Activated CD4-positive, alpha-beta T cell treated with anti-CD3 and anti-CD28 coated beads, Interleukin-2, amount 10 ng/mL, durations not matched to agents 7 days and 5 days (primary cell): Measurements from ENCODE around the gene SGTB. TPM values are rescaled to one million over a fixed set of nuclear protein-coding genes. Genes with fewer than 3 reads are reported as not detected.
"Not testable (repeated sequence)": the region's sequence is repeated elsewhere in the genome, so short reads cannot be mapped to it uniquely, and the experiment has no call there.

Experiments
- CTCF ChIA-PET: fragments of 350-600 bp; sonication (Branson Sonifier 250); formaldehyde crosslinking; loops from one replicate; lab custom pipeline; 2021; ENCODE audit warnings: antibody characterized with exemption; lab: Charles Lee
- POLR2A ChIA-PET: fragments of 350-600 bp; sonication (Branson Sonifier 250); formaldehyde crosslinking; loops from one replicate; lab custom pipeline; 2021; ENCODE audit warnings: antibody characterized with exemption; lab: Charles Lee
- DNase-seq: peaks from one replicate; pipeline ENCODE4 v3.0.0-alpha.2; 2020
- H3K27ac Mint-ChIP-seq: one replicate; pipeline ENCODE4 v1.8.0; 2021; ENCODE audit warnings: mild to moderate bottlenecking, moderate library complexity, mixed read lengths
- H3K27me3 Mint-ChIP-seq: one replicate; pipeline ENCODE4 v1.8.0; 2021; ENCODE audit warnings: mixed read lengths
- H3K36me3 Mint-ChIP-seq: one replicate; pipeline ENCODE4 v1.8.0; 2021; ENCODE audit warnings: low read depth, mixed read lengths
- H3K4me1 Mint-ChIP-seq: one replicate; pipeline ENCODE4 v1.8.0; 2021; ENCODE audit warnings: mixed read lengths
- H3K4me3 Mint-ChIP-seq: one replicate; pipeline ENCODE4 v1.8.0; 2021; ENCODE audit warnings: mild to moderate bottlenecking, moderate library complexity, mixed read lengths
- H3K9me3 Mint-ChIP-seq: one replicate; pipeline ENCODE4 v1.8.0; 2021; ENCODE audit warnings: mixed read lengths
- total RNA-seq, 2 experiments: library from RNA; stranded (reverse); gene quantifications; one replicate each; pipeline ENCODE4 v1.2.3, GENCODE V29; 2021

SGTB gene
- total RNA-seq, 2 experiments from 2014 or later, result 18.4 to 20.1 TPM

DNA sequence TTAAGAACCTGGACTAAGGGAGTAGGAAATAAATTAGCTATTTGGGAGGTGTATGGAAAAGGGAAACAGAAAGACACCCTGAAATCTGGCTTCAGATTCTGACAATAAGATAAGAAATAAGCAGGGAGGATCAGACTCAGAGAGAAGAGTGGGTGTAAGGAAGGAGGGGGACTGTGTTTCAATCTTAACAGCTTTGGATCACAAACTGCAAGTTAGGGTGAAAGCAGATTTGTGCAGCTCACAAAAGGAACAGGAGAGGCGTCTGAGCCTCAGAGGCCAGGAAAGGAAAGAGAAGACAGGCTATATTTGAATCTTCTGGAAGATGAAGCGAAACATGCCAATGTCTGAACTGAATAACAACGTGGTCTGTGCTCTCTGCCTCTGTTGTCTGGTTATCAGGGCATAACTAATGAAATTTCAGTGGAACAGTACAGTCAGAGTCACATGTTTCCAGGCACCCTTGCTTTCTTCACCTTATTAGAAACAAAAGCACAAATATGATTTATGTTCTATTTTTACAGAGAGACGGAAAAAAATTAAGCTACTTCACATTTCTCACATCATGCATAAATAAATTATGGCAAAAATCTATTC is 26.6 kb downstream of the SGTB start:
- Mint-ChIP-seq H3K9me3 (no peaks in the 10 kb centered on the region), H3K4me3 (no peak overlapping the region), H3K36me3 (peaks cover 36% of the 10 kb centered on the region), H3K27me3 (no peaks in the 10 kb centered on the region), H3K27ac (no peak overlapping the region), H3K4me1 (no peaks in the 10 kb centered on the region)
- ChIA-PET POLR2A (no interaction called here), CTCF (interaction anchor here (0.9 kb wide), 1 partner anchor 16 kb away, joined by 3 read pairs; no protein-coding TSS in a partner anchor)
- no peak for DNase-seq

DNA sequence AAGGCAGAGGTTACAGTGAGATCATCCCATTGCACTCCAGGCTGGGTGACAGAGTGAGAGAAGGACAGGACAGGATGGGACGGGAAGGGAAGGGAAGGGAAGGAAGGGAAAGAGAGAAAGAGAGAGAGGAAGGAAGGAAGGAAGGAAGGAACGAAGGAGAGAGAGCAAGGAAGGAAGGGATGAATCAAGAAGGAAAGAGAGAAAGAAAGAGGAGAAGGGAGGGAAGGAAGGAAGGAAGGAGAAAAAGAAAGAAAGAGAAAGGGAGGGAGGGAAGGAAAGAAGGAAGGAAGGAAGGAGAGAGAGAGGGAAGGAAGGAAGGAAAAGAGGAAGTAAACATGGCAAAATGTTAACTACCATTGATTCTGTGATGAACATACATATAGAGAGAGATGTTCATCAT is 28.8 kb downstream of the SGTB start:
- H3K4me1 Mint-ChIP-seq, result no peaks in the 10 kb centered on the region
- H3K27ac Mint-ChIP-seq, result no peak overlapping the region
- H3K36me3 Mint-ChIP-seq, result peaks cover 19% of the 10 kb centered on the region
- no peak overlapping the region for H3K4me3 Mint-ChIP-seq
- no peak for DNase-seq
- POLR2A ChIA-PET, result no interaction called here
- H3K27me3 Mint-ChIP-seq, result no peaks in the 10 kb centered on the region
- H3K9me3 Mint-ChIP-seq, result no peaks in the 10 kb centered on the region
- CTCF ChIA-PET, result interaction anchor here (1.4 kb wide), 1 partner anchor 23 kb away, joined by 3 read pairs; no protein-coding TSS in a partner anchor

DNA sequence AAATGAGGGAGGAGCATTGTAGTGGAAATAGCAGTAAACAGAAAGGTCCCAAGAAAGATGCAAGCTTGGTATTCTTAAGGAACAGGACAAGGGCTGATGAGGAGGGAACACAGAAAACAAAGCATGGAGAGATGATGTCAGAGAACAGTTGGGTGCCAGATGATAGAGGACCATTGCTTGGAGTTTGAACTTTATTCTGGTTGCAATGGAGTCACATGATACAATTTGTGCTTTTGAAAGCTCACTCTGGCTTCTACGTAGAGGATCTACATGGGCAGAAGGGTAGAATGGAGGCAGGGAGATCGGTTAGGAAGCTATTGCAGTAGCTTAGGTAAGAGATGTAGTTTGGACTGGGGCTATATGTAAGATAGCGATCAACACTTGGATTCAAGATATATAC is 39.8 kb downstream of the SGTB start:
- CTCF ChIA-PET, result no interaction called here
- no peak for DNase-seq
- Mint-ChIP-seq H3K4me3 (no peak overlapping the region), H3K36me3 (peaks cover 61% of the 10 kb centered on the region), H3K27ac (no peak overlapping the region), H3K4me1 (peaks cover under 1% of the 10 kb centered on the region), H3K9me3 (no peaks in the 10 kb centered on the region), H3K27me3 (no peaks in the 10 kb centered on the region)
- POLR2A ChIA-PET, result no interaction called here

DNA sequence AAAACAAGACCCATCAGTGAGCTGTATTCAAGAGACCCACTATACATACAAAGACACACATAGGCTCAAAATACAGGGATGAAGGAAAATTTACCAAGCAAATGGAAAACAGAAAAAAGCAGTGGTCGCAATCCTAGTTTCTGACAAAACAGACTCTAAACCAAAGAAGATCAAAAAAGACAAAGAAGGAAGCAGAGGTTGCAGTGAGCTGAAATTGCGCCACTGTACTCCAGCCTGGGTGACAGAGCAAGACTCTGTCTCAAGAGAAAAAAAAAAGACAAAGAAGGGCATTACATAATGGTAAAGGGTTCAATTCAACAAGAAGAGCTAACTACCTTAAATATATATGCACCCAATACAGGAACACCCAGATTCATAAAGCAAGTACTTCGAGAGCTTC is 45.9 kb downstream of the SGTB start:
- CTCF ChIA-PET, DNase-seq, H3K9me3 Mint-ChIP-seq, POLR2A ChIA-PET, H3K27me3 Mint-ChIP-seq, H3K4me3 Mint-ChIP-seq, H3K27ac Mint-ChIP-seq: not testable (repeated sequence)
- Mint-ChIP-seq H3K36me3 (peaks cover 70% of the 10 kb centered on the region), H3K4me1 (peaks cover 14% of the 10 kb centered on the region)

DNA sequence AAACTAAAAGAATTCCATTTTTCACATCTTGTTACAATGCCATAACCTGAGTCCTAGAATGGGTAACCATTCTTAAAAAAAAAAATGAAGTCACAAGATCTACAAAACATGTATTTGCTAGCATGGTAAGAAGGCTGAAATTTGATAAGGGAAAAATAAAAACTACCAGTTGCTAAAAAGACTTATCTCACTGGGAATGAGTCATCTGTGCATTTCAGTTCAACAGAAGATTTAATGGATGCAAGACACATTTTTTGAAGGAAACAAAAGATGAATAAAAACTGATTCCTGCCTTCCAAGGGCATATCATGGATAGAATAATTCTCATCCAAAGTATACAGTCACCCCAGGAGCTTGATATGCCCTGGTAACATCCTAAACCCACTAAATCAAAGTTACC is 47.2 kb downstream of the SGTB start:
- H3K36me3 Mint-ChIP-seq, result peaks cover 63% of the 10 kb centered on the region
- no peaks in the 10 kb centered on the region for H3K27me3 Mint-ChIP-seq
- CTCF ChIA-PET, result no interaction called here
- H3K4me1 Mint-ChIP-seq, result peaks cover 14% of the 10 kb centered on the region
- H3K9me3 Mint-ChIP-seq, result no peaks in the 10 kb centered on the region
- POLR2A ChIA-PET, result no interaction called here
- no peak overlapping the region for H3K27ac Mint-ChIP-seq
- H3K4me3 Mint-ChIP-seq, result no peak overlapping the region
- DNase-seq, result no peak

DNA sequence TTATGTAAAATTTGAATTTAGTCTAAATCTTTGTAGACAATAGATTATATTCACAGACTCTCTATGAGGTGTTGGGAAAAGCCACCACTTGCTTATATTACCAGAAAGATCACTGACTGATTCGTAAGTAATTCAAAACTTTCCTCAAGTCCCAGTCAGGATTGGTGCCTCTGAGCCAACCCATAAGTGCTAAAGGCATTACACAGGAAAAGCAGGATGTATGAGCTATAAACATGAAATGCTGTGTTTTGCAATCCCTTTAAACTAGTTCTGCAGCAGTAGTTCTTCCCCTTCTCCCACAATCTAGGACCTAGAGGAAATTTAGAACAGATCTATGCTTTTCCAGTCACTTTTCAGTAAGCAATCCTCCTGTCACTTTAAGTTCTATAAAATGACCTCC is 49.1 kb downstream of the SGTB start:
- ChIA-PET POLR2A (no interaction called here), CTCF (no interaction called here)
- Mint-ChIP-seq H3K9me3 (no peaks in the 10 kb centered on the region), H3K36me3 (peaks cover 46% of the 10 kb centered on the region), H3K4me1 (peaks cover 14% of the 10 kb centered on the region), H3K27ac (no peak overlapping the region), H3K27me3 (no peaks in the 10 kb centered on the region), H3K4me3 (no peak overlapping the region)
- no peak for DNase-seq

DNA sequence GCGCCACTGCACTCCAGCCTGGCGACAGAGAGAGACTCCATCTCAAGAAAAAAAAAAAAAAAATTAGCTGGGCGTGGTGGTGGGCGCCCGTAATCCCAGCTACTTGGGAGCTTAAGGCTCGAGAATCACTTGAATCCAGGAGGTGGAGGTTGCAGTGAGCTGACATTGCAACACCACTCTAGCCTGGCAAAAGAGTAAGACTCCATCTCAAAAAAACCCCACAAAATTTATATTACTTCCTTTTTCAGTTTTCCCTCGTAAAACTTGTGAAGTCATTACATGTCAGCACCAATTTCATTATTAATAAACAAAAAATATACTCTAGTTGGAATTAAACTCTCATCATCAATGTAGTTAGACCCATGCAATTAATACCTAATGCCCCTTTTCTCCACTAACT is 53.2 kb downstream of the SGTB start:
- H3K4me1 Mint-ChIP-seq, result peaks cover 3% of the 10 kb centered on the region
- no peak overlapping the region for H3K27ac Mint-ChIP-seq
- H3K36me3 Mint-ChIP-seq, result peaks cover 26% of the 10 kb centered on the region
- ChIA-PET CTCF (no interaction called here), POLR2A (no interaction called here)
- no peaks in the 10 kb centered on the region for H3K27me3 Mint-ChIP-seq
- no peak for DNase-seq
- no peak overlapping the region for H3K4me3 Mint-ChIP-seq
- no peaks in the 10 kb centered on the region for H3K9me3 Mint-ChIP-seq

DNA sequence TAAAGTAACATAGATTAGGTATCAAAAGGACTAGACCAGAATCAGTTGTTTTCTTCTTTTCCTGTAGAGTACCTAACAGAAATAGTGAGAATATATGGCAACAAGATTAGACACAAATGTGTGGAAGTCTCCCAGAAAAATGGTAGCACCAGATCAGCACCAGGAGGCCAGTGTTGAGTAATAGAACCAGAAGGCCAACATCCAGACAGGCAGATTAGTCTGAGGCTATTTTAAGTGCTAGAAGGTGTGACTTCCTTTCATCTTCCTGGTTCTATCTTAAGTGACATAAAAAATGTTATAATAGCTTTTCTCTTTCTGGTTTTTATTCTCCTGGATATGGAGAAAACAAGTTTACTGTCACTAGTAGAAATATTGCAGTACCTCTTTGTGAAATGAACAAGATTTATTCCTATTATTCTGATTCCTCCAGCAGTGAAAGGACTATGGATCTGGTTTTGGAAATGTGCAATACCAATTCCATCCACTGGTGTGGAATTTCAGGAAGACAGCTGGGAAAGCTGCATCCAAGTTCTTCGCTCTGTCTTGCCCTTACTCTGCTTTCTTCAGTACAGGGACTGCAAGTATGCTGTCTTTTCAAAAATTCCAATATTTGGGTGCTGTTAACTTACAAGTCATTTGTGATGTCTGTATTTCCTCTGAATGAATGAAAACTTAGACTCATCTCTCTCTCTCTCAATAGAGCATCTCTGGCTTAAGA is 57.9 kb downstream of the SGTB start:
- H3K27me3 Mint-ChIP-seq, result no peaks in the 10 kb centered on the region
- no peak for DNase-seq
- CTCF ChIA-PET, result interaction anchor here (1.0 kb wide), 1 partner anchor 12 kb away, joined by 3 read pairs; no protein-coding TSS in a partner anchor
- H3K9me3 Mint-ChIP-seq, result no peaks in the 10 kb centered on the region
- POLR2A ChIA-PET, result no interaction called here
- no peak overlapping the region for H3K4me3 Mint-ChIP-seq
- H3K4me1 Mint-ChIP-seq, result peaks cover 3% of the 10 kb centered on the region
- H3K36me3 Mint-ChIP-seq, result peaks cover 26% of the 10 kb centered on the region
- no peak overlapping the region for H3K27ac Mint-ChIP-seq

DNA sequence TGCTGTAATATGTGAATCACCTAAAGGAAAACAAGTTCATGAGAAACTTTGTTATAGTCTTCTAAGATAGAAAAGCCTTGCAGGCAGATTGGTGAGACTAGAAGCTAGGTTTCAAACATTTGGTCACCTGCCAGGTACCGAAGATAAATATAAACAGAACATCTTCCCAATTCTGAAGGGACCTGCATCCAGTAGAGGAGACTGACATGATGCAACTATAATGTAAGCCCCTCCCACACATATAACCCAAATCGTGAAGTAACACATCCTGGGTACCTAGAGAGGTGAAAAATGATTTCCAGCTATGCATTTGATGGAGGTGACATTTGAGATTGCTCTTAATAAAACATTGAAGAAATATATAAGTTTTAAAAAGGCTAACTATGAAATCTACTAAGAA is 67.2 kb downstream of the SGTB start:
- H3K27me3 Mint-ChIP-seq, result no peaks in the 10 kb centered on the region
- no peak overlapping the region for H3K4me3 Mint-ChIP-seq
- ChIA-PET CTCF (interaction anchor here (0.6 kb wide), 1 partner anchor 10 kb away, joined by 3 read pairs; no protein-coding TSS in a partner anchor), POLR2A (no interaction called here)
- no peak overlapping the region for H3K27ac Mint-ChIP-seq
- H3K36me3 Mint-ChIP-seq, result peaks cover 25% of the 10 kb centered on the region
- no peaks in the 10 kb centered on the region for H3K4me1 Mint-ChIP-seq
- no peaks in the 10 kb centered on the region for H3K9me3 Mint-ChIP-seq
- DNase-seq, result no peak

DNA sequence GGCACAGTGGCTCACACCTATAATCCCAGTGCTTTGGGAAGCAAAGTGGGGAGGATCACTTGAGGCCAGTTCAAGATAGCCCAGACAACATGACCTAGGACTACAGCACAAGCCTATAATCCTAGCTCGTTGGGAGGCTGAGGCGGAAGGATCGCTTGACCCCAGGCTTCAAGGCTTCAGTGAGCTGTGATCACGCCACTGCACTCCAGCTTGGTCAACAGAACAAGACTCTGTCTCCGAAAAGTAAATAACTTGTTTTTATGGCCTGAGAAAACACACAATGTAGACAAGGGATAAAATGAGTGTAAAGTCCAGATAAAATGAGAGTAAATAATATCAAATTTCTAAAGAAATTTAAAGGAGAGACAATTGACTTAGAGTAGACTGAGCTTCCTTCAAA is 70.8 kb downstream of the SGTB start:
- no peaks in the 10 kb centered on the region for H3K9me3 Mint-ChIP-seq
- H3K27me3 Mint-ChIP-seq, result no peaks in the 10 kb centered on the region
- H3K4me3 Mint-ChIP-seq, result no peak overlapping the region
- ChIA-PET POLR2A (no interaction called here), CTCF (interaction anchor here (0.9 to 1.7 kb wide), 3 partner anchors 8 to 15 kb away, joined by 3 to 4 read pairs (median 4); no protein-coding TSS in a partner anchor)
- peaks cover 29% of the 10 kb centered on the region for H3K36me3 Mint-ChIP-seq
- no peak for DNase-seq
- peaks cover 1% of the 10 kb centered on the region for H3K4me1 Mint-ChIP-seq
- no peak overlapping the region for H3K27ac Mint-ChIP-seq

DNA sequence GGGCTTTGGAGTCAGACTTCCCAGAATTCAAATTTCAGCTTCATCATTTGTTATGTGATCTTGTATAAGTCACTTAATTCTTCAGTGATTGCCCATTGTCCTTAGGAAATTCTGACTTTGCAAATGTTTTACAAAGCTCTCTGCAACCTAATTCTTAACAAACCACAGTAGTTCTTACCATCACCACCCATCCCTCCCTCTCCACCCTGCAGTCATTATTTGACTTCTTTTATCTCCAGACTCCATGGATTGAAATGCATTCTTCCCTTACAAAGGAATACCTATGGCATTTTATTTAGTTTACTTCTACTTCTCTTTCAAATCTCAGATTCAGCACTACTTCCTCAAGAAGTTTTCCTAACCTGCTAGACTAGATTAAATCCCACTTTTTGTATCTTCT is 74.0 kb downstream of the SGTB start:
- Mint-ChIP-seq H3K9me3 (no peaks in the 10 kb centered on the region), H3K27me3 (no peaks in the 10 kb centered on the region), H3K4me1 (peaks cover 1% of the 10 kb centered on the region), H3K36me3 (peaks cover 26% of the 10 kb centered on the region), H3K27ac (no peak overlapping the region), H3K4me3 (no peak overlapping the region)
- DNase-seq, result no peak
- CTCF ChIA-PET, result no interaction called here
- POLR2A ChIA-PET, result no interaction called here

DNA sequence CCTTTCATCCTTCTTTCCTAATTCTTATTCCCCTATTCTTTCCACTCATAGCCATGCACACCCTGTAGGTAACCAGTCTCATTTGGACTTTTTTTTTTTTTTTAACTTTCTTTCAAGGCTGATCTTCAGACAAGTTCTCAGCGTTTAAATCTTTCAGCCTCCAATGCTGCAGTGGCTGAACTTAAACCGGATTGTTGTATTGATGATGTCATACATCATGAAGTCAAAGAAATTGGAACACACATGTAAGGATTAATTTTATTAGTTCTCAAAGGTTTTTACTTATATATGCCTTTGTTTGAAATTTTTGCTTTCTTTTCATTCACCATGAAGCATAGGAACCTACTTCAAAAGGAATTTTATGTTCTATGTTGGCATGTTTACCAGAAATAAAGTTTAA is 75.0 kb downstream of the SGTB start:
- CTCF ChIA-PET, result interaction anchor here (0.6 kb wide), 1 partner anchor 82 kb away, joined by 3 read pairs; no protein-coding TSS in a partner anchor
- Mint-ChIP-seq H3K9me3 (no peaks in the 10 kb centered on the region), H3K27me3 (no peaks in the 10 kb centered on the region), H3K27ac (no peak overlapping the region), H3K36me3 (peaks cover 28% of the 10 kb centered on the region), H3K4me1 (peaks cover 1% of the 10 kb centered on the region), H3K4me3 (no peak overlapping the region)
- DNase-seq, result no peak
- POLR2A ChIA-PET, result no interaction called here

DNA sequence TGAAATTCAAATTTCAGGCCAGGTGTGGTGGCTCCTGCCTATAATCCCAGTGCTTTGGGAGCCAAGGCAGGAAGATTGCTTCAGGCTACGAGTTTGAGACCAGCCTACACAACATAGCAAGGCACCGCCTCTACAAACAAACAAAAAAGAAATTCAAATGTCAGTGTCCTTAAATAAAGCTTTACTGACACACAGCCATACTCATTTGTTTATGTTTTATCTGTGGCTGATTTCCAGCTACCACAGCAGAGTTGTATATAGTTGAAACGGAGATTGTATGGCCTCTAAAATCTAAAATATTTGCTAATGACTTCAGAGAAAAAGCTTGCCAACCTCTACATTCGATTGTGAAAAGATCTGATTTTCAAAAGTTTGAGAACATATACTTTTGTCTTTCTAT is 81.7 kb downstream of the SGTB start:
- POLR2A ChIA-PET, result no interaction called here
- Mint-ChIP-seq H3K27me3 (no peaks in the 10 kb centered on the region), H3K4me1 (no peaks in the 10 kb centered on the region), H3K27ac (no peak overlapping the region), H3K9me3 (no peaks in the 10 kb centered on the region), H3K4me3 (no peak overlapping the region), H3K36me3 (peaks cover 32% of the 10 kb centered on the region)
- CTCF ChIA-PET, result interaction anchor here (1.2 kb wide), 1 partner anchor 12 kb away, joined by 4 read pairs; no protein-coding TSS in a partner anchor
- no peak for DNase-seq
